HCT116 (cell line): ENCODE results near the gene AIFM1. TPM values are rescaled to one million over a fixed set of nuclear protein-coding genes. Genes with fewer than 3 reads are reported as not detected.

Experiments used
- ATAC-seq: fragments of 200-7000 bp; cut with Tn5 transposase; 2 replicates; pipeline ENCODE4 v1.9.1; 2020; ENCODE audit warnings: mild to moderate bottlenecking, moderate library complexity
- BruUV-seq: library from RNA; stranded (reverse); fragments of 400-500 nt; replicated peaks from 2 replicates; lab custom pipeline; 2021; lab: Mats Ljungman, UMichigan
- CTCF ChIA-PET: fragments of 300-600 bp; sonication (Branson Sonifier 250); formaldehyde crosslinking; loops from one replicate; lab custom pipeline; 2021; ENCODE audit warnings: antibody characterized with exemption; lab: Charles Lee
- POLR2A ChIA-PET: fragments of 300-600, 350-600 bp; sonication (Branson Sonifier 250); formaldehyde crosslinking; loops from one replicate; lab custom pipeline; 2021; ENCODE audit warnings: antibody characterized with exemption; lab: Charles Lee
- RAD21 ChIA-PET, 2 experiments: fragments of 300-600 bp; sonication (Branson Sonifier 250); formaldehyde crosslinking; loops; one replicate each; lab custom pipeline; 2023; ENCODE audit warnings: low total read pairs in 2 of 2; ENCODE audit not compliant: uncharacterized antibody in 2 of 2, unreplicated experiment in 2 of 2, low non-redundant PET in 1 of 2; lab: Charles Lee
- DNase-seq: peaks from one replicate; pipeline ENCODE4 v3.0.0-alpha.2; 2010; ENCODE audit warnings: low read depth, low spot score
- H2AFZ ChIP-seq: fragments of 200-600 bp; shearing (Covaris generic), sonication (generic); 2 replicates; pipeline ENCODE4 v1.6.1; 2017; ENCODE audit warnings: low read depth, mixed run types, mixed read lengths, antibody characterized with exemption, low read length; ENCODE audit not compliant: poor library complexity, severe bottlenecking
- H3K27ac ChIP-seq: 2 replicates; pipeline ENCODE4 v1.5.1; 2012; ENCODE audit warnings: low read depth, low read length
- H3K27me3 ChIP-seq: fragments of 200-600 bp; sonication (generic); 2 replicates; pipeline ENCODE4 v1.6.1; 2016; ENCODE audit warnings: mixed run types, low read length, mixed read lengths; ENCODE audit not compliant: insufficient read depth
- H3K36me3 ChIP-seq, 2 experiments: fragments of 200-500 bp in 1 of 2; fragments of 200-600 bp in 1 of 2; sonication (Bioruptor generic) in 1 of 2; sonication (generic) in 1 of 2; 2 replicates each; pipeline versions ENCODE4 v1.5.1 to v1.6.1; 2014 to 2016; ENCODE audit warnings: low read length in 2 of 2, inconsistent platforms in 1 of 2, mixed read lengths in 1 of 2, mixed run types in 1 of 2; ENCODE audit not compliant: insufficient read depth in 2 of 2, control insufficient read depth in 1 of 2
- H3K4me1 ChIP-seq, 2 experiments: fragments of 200-600 bp in 1 of 2; sonication (generic) in 1 of 2; 2 replicates each; pipeline versions ENCODE4 v1.5.1 to v1.6.1; 2012 to 2017; ENCODE audit warnings: low read length in 2 of 2, inconsistent platforms in 1 of 2, mild to moderate bottlenecking in 1 of 2, mixed read lengths in 1 of 2, mixed run types in 1 of 2, moderate library complexity in 1 of 2; ENCODE audit not compliant: insufficient read depth in 2 of 2, control insufficient read depth in 1 of 2
- H3K4me2 ChIP-seq: fragments of 200-600 bp; sonication (generic); 2 replicates; pipeline ENCODE4 v1.6.1; 2017; ENCODE audit warnings: mixed run types, low read length, mixed read lengths
- H3K4me3 ChIP-seq, 2 experiments: fragments of 200-600 bp in 1 of 2; sonication (generic) in 1 of 2; replicated peaks in 1 of 2; 2 replicates each; pipeline ENCODE4 v1.5.1; 2011 to 2016; ENCODE audit warnings: low read length in 2 of 2, control low read depth in 1 of 2, low read depth in 1 of 2, mild to moderate bottlenecking in 1 of 2, mixed read lengths in 1 of 2, mixed run types in 1 of 2
- H3K79me2 ChIP-seq: fragments of 200-600 bp; sonication (generic); 2 replicates; pipeline ENCODE4 v1.6.1; 2017; ENCODE audit warnings: mild to moderate bottlenecking, mixed run types, low read length, moderate library complexity, mixed read lengths; ENCODE audit not compliant: insufficient read depth
- H3K9ac ChIP-seq: fragments of 200-600 bp; sonication (generic); 2 replicates; pipeline ENCODE4 v1.6.1; 2016; ENCODE audit warnings: low read length, mixed read lengths
- H3K9me2 ChIP-seq: fragments of 200-600 bp; sonication (generic), shearing (Covaris generic); 2 replicates; pipeline ENCODE4 v1.6.1; 2017; ENCODE audit warnings: mixed run types, mild to moderate bottlenecking, moderate library complexity; ENCODE audit not compliant: insufficient read depth
- H3K9me3 ChIP-seq, 2 experiments: fragments of 200-500 bp in 1 of 2; fragments of 200-600 bp in 1 of 2; sonication (Bioruptor generic) in 1 of 2; sonication (generic) in 1 of 2; 2 replicates each; pipeline ENCODE4 v1.6.1; 2014 to 2017; ENCODE audit warnings: low read length in 2 of 2, mixed read lengths in 2 of 2, inconsistent platforms in 1 of 2, low read depth in 1 of 2, mild to moderate bottlenecking in 1 of 2, mixed run types in 1 of 2, moderate library complexity in 1 of 2; ENCODE audit not compliant: control insufficient read depth in 1 of 2, insufficient read depth in 1 of 2
- H4K20me1 ChIP-seq: fragments of 200-600 bp; sonication (generic), shearing (Covaris generic); 2 replicates; pipeline ENCODE4 v1.6.1; 2017; ENCODE audit warnings: mixed run types, mild to moderate bottlenecking, moderate library complexity; ENCODE audit not compliant: insufficient read depth
- ATF3 ChIP-seq: IDR thresholded peaks from 2 replicates; pipeline ENCODE4 v1.6.1; 2012
- CBX3 ChIP-seq: IDR thresholded peaks from 2 replicates; pipeline ENCODE4 v1.6.1; 2012; ENCODE audit warnings: low read depth
- CEBPB ChIP-seq: IDR thresholded peaks from 2 replicates; pipeline ENCODE4 v1.6.1; 2012; ENCODE audit warnings: low read depth
- ELF1 ChIP-seq: IDR thresholded peaks from 2 replicates; pipeline ENCODE4 v1.6.1; 2012; ENCODE audit warnings: low read depth, borderline replicate concordance
- EZH2 ChIP-seq: fragments of 200-600 bp; sonication (generic); IDR thresholded peaks from 2 replicates; pipeline ENCODE4 v1.6.1; 2017; ENCODE audit warnings: antibody characterized with exemption, mixed run types
- FOSL1 ChIP-seq: IDR thresholded peaks from 2 replicates; pipeline ENCODE4 v1.6.1; 2012; ENCODE audit warnings: low read depth
- JUND ChIP-seq: IDR thresholded peaks from 2 replicates; pipeline ENCODE4 v1.6.1; 2012
- MAX ChIP-seq: IDR thresholded peaks from 2 replicates; pipeline ENCODE4 v1.6.1; 2012
- POLR2A ChIP-seq: IDR thresholded peaks from 2 replicates; pipeline ENCODE4 v1.7.0; 2011; ENCODE audit warnings: borderline replicate concordance; ENCODE audit not compliant: insufficient read depth, insufficient read length; ENCODE audit errors: extremely low read depth
- POLR2AphosphoS5 ChIP-seq: IDR thresholded peaks from 2 replicates; pipeline ENCODE4 v1.6.1; 2011; ENCODE audit warnings: mild to moderate bottlenecking, low read depth, low read length, moderate library complexity
- RAD21 ChIP-seq: IDR thresholded peaks from 2 replicates; pipeline ENCODE4 v1.6.1; 2012; ENCODE audit warnings: low read depth, mild to moderate bottlenecking
- SIN3A ChIP-seq: IDR thresholded peaks from 2 replicates; pipeline ENCODE4 v1.6.1; 2012; ENCODE audit warnings: low read depth
- SP1 ChIP-seq: IDR thresholded peaks from 2 replicates; pipeline ENCODE4 v1.6.1; 2012; ENCODE audit warnings: low read depth
- TCF7L2 ChIP-seq: IDR thresholded peaks from 2 replicates; pipeline ENCODE4 v1.7.0; 2011; ENCODE audit warnings: borderline replicate concordance, inconsistent platforms; ENCODE audit not compliant: insufficient read depth, insufficient read length; ENCODE audit errors: extremely low read depth
- YY1 ChIP-seq: IDR thresholded peaks from 2 replicates; pipeline ENCODE4 v1.6.1; 2011; ENCODE audit warnings: low read length, low read depth, moderate library complexity, mild to moderate bottlenecking; ENCODE audit not compliant: insufficient replicate concordance; ENCODE audit errors: extremely low read depth
- ZFX ChIP-seq: fragments of 450-650 bp; IDR thresholded peaks from 2 replicates; pipeline ENCODE4 v1.6.1; 2017
- ZNF274 ChIP-seq: fragments of 200-500 bp; sonication (Bioruptor generic); IDR thresholded peaks from 2 replicates; pipeline ENCODE4 v1.6.1; 2014; ENCODE audit warnings: mild to moderate bottlenecking, low read depth, low read length, inconsistent platforms
- intact Hi-C: fragments of 100-400 bp; cut with micrococcal nuclease; formaldehyde crosslinking; loops from 2 replicates; pipeline ENCODE4 v1.10.0; 2022
- total RNA-seq: library from RNA; stranded (reverse); gene quantifications from one replicate; pipeline ENCODE4 v1.2.1, GENCODE V29; 2021; ENCODE audit not compliant: unreplicated experiment
- TF ChIP-seq, protein P1 (sequence below), 3 experiments: fragments of 200-600 bp in 1 of 3; sonication (generic) in 1 of 3; IDR thresholded peaks in 2 of 3; conservative IDR thresholded peaks in 1 of 3; 2 replicates each; pipeline ENCODE4 v1.5.1; 2012 to 2017; ENCODE audit warnings: low read depth in 2 of 3, low read length in 2 of 3, antibody characterized with exemption in 1 of 3, borderline replicate concordance in 1 of 3, control low read depth in 1 of 3, mild to moderate bottlenecking in 1 of 3, mixed read lengths in 1 of 3, mixed run types in 1 of 3, moderate library complexity in 1 of 3; ENCODE audit not compliant: insufficient read depth in 1 of 3

Gene AIFM1
- total RNA-seq, 1 experiment from 2014 or later = 50.0 TPM

DNA sequence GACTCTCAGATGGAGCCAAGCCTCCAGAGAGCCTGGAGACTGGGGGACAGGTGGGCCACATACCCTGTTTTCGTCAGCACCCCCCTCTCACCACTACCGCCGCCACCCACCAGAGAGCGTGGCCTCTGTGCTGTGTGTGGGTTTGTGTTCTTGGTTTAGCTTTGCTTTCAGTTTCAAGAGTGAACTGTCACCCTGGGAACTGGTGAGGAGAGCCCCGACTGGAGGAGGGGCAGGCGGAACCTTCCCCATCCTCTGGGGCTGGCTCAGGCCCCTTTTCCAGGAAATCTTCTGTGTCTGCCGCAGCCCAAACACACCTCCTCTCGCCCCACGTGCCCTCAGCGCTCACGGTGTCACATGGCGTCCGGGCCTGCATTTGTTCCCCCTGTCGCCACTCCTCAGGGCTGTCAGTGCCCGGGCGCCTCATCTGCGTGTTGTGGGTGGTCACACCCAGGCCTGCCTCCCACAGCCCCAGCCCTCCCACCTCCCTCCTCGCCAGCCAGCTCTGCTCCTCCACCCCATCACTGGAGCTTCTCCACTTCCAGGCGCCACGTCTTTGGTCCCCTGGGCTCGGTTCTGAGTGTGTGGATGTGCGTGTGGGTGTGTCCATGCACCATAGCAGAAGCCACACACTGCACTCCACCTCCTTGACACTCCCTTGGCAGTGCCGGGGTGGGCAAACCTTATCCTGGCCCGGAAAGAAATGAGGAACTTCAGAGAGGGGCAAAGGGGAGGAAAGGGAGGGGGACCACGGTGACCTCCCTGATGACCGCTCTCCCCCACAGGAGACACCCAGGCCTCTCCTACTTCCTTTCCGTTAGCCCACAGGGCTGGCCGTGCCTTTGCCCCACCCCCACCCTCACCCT lies 83.2 kb downstream of the AIFM1 start:
- H3K79me2 ChIP-seq = peaks cover 8% of the 10 kb centered on the region
- TF ChIP-seq SIN3A = no peak
- no peak for TF ChIP-seq CEBPB
- TF ChIP-seq MAX = no peak
- no peak for TF ChIP-seq CBX3
- H4K20me1 ChIP-seq = no peaks in the 10 kb centered on the region
- ChIA-PET RAD21 (no interaction called here), POLR2A (no interaction called here), CTCF (no interaction called here)
- H3K27ac ChIP-seq = no peak overlapping the region
- H3K4me1 ChIP-seq = no peaks in the 10 kb centered on the region
- H3K4me3 ChIP-seq = no peak overlapping the region
- no peak overlapping the region for H3K4me2 ChIP-seq
- no peak overlapping the region for H3K9ac ChIP-seq
- H3K9me2 ChIP-seq = no peaks in the 10 kb centered on the region
- no peaks in the 10 kb centered on the region for H3K9me3 ChIP-seq
- no peak for DNase-seq
- no peak for ATAC-seq
- no peak overlapping the region for H2AFZ ChIP-seq
- intact Hi-C loops = no loop called here
- no peaks in the 10 kb centered on the region for H3K36me3 ChIP-seq
- no peaks in the 10 kb centered on the region for H3K27me3 ChIP-seq
- BruUV-seq = no TSS peak

GRCh38 chrX:130081421-130082045 lies 84.1 kb downstream of the AIFM1 start:
- Histone ChIP-seq H3K27ac (no peak overlapping the region), H4K20me1 (no peaks in the 10 kb centered on the region), H3K27me3 (no peaks in the 10 kb centered on the region), H2AFZ (no peak overlapping the region), H3K79me2 (peaks cover 8% of the 10 kb centered on the region), H3K9me3 (no peaks in the 10 kb centered on the region), H3K4me3 (no peak overlapping the region), H3K9me2 (no peaks in the 10 kb centered on the region), H3K4me2 (no peak overlapping the region), H3K36me3 (no peaks in the 10 kb centered on the region), H3K9ac (no peak overlapping the region), H3K4me1 (no peaks in the 10 kb centered on the region)
- intact Hi-C loops = no loop called here
- no peak for DNase-seq
- BruUV-seq = no TSS peak
- no peak for ATAC-seq
- RAD21 ChIA-PET = no interaction called here
- POLR2A ChIA-PET = no interaction called here
- CTCF ChIA-PET = no interaction called here
- TF ChIP-seq POLR2A = no peak
- no peak for TF ChIP-seq MAX
- TF ChIP-seq ZFX = no peak
- no peak for TF ChIP-seq ATF3
- no peak for TF ChIP-seq YY1
- TF ChIP-seq FOSL1 = no peak
- TF ChIP-seq CBX3 = no peak
- TF ChIP-seq SIN3A = no peak
- TF ChIP-seq JUND = no peak
- TF ChIP-seq, protein P1, sequence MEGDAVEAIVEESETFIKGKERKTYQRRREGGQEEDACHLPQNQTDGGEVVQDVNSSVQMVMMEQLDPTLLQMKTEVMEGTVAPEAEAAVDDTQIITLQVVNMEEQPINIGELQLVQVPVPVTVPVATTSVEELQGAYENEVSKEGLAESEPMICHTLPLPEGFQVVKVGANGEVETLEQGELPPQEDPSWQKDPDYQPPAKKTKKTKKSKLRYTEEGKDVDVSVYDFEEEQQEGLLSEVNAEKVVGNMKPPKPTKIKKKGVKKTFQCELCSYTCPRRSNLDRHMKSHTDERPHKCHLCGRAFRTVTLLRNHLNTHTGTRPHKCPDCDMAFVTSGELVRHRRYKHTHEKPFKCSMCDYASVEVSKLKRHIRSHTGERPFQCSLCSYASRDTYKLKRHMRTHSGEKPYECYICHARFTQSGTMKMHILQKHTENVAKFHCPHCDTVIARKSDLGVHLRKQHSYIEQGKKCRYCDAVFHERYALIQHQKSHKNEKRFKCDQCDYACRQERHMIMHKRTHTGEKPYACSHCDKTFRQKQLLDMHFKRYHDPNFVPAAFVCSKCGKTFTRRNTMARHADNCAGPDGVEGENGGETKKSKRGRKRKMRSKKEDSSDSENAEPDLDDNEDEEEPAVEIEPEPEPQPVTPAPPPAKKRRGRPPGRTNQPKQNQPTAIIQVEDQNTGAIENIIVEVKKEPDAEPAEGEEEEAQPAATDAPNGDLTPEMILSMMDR (IDR thresholded peaks at IDR 0.05 in 2 of 3, conservative IDR thresholded peaks at IDR 0.05 in 1 of 3; ENCODE audit: borderline replicate concordance in 1 of 3, insufficient read depth in 1 of 3, low read depth in 2 of 3, low read length in 2 of 3) = no peak
- TF ChIP-seq EZH2 = no peak
- no peak for TF ChIP-seq TCF7L2
- no peak for TF ChIP-seq ELF1
- TF ChIP-seq ZNF274 = no peak
- TF ChIP-seq SP1 = no peak
- TF ChIP-seq RAD21 = no peak
- no peak for TF ChIP-seq POLR2AphosphoS5
